ENCODE measurements around the gene EDIL3.

EDIL3 gene

GRCh38 chr5:83957188-83957587, 427.5 kb downstream of the EDIL3 start:
- no peak for DNase-seq (ENCODE audit: low read depth)

DNA sequence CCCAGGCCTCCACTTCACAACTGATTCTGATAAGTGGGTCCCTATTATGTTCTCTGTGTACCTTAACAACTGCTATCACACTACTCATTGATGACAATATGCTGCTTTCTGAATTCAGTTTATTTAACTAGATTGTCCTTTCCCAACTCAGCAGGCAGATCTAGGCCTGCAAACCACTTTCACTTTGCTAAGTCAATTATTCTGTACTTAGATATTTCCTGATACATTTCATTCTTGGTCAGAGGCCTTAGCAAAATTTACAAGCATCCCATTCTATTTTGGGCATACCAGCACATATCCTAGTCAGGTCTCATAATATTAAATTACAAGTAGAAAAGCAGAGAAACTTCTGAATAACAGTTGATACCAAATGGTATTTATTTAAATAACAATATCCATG, 428.3 kb downstream of the EDIL3 start:
- no peak for DNase-seq (ENCODE audit: low read depth)

DNA sequence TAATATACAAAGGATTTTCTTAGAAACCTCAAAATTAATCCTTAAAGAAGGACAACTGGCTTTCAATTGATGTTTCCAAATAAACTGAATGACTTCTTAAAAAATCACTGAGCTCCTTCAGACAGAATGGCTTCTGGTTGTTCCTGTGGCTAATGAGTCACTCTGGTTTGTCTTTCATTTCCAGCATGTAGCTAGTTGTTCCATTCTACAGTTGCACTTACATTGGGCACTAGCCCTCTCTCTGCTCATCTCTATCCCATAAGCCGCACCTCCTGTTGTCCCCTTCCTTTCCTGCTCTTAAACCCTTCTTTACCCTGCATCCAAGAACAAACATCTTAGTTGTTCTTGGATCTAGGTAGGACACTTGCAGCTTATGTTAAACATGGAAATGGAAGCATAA, 428.8 kb downstream of the EDIL3 start:
- no peak for DNase-seq (ENCODE audit: low read depth)

- no peak for DNase-seq (ENCODE audit: low read depth)
Measured at GRCh38 chr5:83947763-83948162, 436.9 kb downstream of the EDIL3 start.

GRCh38 chr5:83946516-83946915, 438.2 kb downstream of the EDIL3 start:
- DNase-seq (ENCODE audit: low read depth) = no peak

GRCh38 chr5:83942155-83942554, 442.5 kb downstream of the EDIL3 start:
- DNase-seq (ENCODE audit: low read depth) = no peak

- no peak for DNase-seq (ENCODE audit: low read depth)
Measured at GRCh38 chr5:83937837-83938236, 446.8 kb downstream of the EDIL3 start.

GRCh38 chr5:83931969-83932368, 452.7 kb downstream of the EDIL3 start:
- DNase-seq (ENCODE audit: low read depth) = no peak

DNA sequence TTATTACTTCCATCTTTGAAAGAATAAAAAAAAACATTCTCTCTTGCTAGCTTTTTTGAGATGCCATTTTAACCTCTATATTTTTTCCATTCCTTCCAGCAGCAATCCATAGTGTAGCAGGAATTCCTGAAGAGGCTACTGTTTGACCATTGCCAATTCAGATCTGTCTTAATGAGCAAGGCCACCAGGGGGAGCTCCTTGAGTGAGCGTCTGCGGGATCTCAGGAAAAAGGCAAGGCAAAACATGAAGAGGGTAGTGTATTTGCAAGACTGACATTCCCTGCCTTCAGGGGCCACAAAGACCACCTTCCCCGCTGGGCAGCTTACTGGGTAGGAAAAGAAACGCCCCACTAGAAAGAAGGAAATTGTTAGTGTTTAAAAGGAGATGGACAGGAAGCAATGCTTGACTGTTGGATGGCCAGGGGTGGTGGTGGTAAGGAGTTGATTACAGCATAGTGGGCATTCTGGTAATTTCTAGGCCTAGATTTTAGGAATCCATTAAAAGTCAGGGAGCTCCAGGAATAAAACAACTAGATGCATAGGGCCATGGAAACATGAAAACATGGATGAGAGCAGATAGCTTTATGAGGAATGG, 457.4 kb downstream of the EDIL3 start:
- DNase-seq (ENCODE audit: low read depth) = peak; percentile 2

DNA sequence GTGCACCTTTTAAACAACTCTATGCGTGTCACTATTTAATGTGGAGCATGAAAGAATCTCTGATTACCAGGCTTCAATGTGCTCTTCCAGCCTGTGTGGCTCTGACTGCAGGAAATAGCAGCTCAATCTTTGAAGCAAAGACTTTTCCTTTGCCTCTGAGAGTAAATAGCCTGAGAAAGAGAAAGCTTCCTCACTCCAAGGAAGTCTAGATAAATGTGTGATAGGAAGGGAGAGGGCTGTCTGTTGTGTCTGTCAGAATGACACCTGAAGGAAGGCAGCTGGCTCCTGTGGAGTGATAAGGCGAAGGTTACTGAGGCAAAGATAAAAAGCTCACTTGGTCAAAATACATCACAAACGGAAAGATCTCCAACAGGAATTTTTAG, 458.7 kb downstream of the EDIL3 start:
- no peak for DNase-seq (ENCODE audit: low read depth)

DNA sequence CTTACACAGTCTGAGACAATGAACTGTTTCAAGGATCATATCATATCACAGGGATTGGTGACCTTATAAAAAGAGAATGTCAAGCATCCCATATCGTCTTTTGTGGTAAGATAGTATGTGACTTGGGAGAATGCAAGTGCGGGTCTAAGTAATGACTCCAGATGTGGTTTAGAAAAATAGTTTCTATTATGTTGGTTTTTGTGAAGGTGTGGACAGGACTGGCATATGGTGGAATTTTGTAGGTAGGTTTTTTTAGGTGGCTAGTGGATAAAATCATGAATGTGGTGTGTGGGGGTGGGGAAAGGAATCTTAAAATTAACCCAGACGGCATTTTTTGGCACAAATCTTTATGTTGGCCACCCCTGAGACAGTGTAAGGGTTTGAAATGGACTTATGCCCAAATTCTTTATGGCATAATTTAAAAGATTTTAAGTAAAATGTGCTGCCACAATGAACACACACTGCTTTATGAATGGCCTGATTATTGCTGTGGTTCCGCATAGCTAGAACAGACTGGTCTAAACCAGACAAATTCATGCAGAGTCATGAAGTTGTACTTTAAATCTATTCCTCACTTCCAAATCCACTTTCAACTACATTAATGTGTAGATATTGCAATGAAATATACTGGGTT, 459.2 kb downstream of the EDIL3 start:
- no peak for DNase-seq (ENCODE audit: low read depth)

- DNase-seq (ENCODE audit: low read depth) = no peak
Measured at GRCh38 chr5:83924891-83925290, 459.8 kb downstream of the EDIL3 start.

DNA sequence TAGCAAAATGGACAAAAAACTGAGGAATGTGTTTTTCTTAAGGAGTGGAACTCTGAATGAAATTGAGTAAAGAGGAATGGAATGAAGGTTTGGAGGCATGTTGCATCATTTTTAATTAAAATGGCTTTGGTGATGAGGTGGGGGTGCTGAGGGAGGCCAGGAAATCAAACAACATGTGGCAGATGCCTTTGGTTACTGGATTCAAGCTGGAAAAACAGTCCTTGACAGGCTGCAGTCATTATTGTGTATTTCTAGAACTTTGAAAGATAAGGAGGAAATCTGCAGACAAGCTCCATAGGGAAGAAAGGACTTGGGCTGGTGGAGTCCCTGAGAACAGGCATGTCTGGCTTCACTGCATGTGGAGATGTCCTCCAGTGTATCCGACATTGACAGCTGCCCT, 460.5 kb downstream of the EDIL3 start:
- DNase-seq (ENCODE audit: low read depth) = no peak

GRCh38 chr5:83922699-83923098, 462.0 kb downstream of the EDIL3 start:
- DNase-seq (ENCODE audit: low read depth) = no peak

DNA sequence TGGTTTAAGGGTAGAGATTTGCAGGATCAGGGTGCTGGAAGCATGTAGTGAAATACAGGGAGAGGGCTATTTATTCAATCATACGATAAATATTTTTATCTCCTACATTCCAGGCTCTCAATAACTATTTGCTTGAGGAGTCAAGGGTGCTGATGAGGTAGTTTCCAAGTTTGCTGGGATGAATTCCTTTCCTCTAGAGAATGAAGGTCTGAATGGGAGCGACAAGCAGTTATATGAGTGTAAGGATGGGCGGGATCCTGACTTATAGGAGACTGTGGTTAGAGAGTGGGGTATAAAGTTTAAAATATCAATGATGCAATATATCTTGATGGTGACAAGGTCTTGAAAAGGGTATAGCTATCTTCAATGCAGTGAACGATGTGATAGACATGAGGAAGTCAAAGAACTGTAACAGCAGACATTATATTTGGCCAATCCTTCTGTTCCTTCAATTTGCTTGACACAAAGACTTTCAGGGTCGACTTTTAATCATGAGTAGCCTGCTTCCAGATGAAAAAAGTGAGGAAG, 462.9 kb downstream of the EDIL3 start:
- no peak for DNase-seq (ENCODE audit: low read depth)

- no peak for DNase-seq (ENCODE audit: low read depth)
Measured at GRCh38 chr5:83919071-83920041, 465.3 kb downstream of the EDIL3 start.

GRCh38 chr5:83917261-83917908, 467.3 kb downstream of the EDIL3 start:
- no peak for DNase-seq (ENCODE audit: low read depth)

DNA sequence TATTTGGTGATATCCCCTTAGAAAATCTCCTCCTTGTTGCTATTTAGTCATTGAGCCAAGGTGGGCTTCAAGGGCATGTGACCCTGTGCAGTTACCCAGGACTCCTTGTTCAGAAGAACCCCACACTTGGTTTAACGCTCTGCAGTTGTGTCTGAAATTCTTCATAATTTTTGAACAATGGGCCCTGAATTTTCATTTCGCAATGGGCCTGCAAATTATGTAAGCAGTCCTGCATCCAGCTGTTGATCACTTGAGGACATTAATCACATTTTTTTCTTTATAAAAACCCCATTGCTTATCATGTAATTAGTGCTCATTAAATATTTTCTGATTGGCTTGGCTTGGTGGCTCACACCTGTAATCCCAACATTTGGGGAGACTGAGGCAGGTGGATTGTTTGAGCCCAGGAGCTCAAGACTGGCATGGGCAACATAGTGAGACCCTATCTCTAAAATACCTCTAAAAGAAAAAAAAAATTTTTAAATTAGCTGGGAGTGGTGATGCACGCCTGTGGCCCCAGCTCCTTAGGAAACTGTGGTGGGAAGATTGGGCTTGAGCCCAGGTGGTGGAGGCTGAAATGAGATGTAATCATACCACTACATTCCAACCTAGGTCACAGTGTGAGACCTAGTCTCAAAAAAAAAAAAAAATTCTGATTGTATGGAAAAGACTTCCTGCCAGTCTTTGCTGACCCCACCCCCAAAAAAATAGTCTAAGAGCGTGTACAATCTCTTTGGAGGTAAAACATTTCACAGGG, 469.8 kb downstream of the EDIL3 start:
- no peak for DNase-seq (ENCODE audit: low read depth)

GRCh38 chr5:83914199-83914598, 470.5 kb downstream of the EDIL3 start:
- no peak for DNase-seq (ENCODE audit: low read depth)

DNA sequence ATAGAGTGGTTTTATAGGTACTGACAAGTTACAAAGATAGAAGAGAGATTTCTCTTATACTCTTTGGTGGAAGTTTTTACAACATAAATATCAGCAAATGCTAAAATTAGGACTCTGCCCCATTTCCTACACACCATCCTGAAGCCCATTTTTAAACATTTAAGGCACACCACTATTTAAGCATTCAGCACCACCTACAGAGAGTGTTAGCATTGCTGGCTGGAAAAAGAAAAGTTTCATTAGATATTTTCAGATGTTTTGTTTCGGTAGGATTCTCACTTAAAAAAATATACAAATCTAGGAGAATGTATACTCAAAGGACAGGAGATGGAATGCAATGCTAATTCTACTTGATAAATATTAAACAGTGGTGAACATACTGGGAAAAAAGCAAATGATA, 471.1 kb downstream of the EDIL3 start:
- no peak for DNase-seq (ENCODE audit: low read depth)

- DNase-seq (ENCODE audit: low read depth) = no peak
Measured at GRCh38 chr5:83911367-83911919, 473.2 kb downstream of the EDIL3 start.

Data from activated T-cell treated with anti-CD3 and anti-CD28 coated beads for 24 hours (primary cell).